HepG2 (cell line): ENCODE results near the gene PTH1R. TPM values are rescaled to one million over a fixed set of nuclear protein-coding genes. Genes with fewer than 3 reads are reported as not detected.

ENCODE experiments used
- GZF1 ChIP-seq: sonication (generic); formaldehyde crosslinking; IDR thresholded peaks from 2 replicates; pipeline ENCODE4 v1.5.1; 2020; ENCODE audit warnings: mild to moderate bottlenecking, missing genetic modification reagents
- HDAC2 ChIP-seq: sonication (generic); formaldehyde crosslinking; IDR thresholded peaks from 2 replicates; pipeline ENCODE4 v1.4.0; 2020; ENCODE audit warnings: missing genetic modification reagents
- HNRNPK ChIP-seq: fragments of 200-400 bp; formaldehyde crosslinking; IDR thresholded peaks from 2 replicates; pipeline ENCODE4 v1.6.1; 2018; ENCODE audit warnings: low read length, low read depth, moderate library complexity, mild to moderate bottlenecking; ENCODE audit not compliant: poor library complexity, severe bottlenecking
- HOXA5 ChIP-seq: sonication (generic); formaldehyde crosslinking; IDR thresholded peaks from 2 replicates; pipeline ENCODE4 v1.4.0; 2020; ENCODE audit warnings: missing genetic modification reagents
- MTF2 ChIP-seq: sonication (generic); formaldehyde crosslinking; IDR thresholded peaks from 2 replicates; pipeline ENCODE4 v1.5.0; 2020; ENCODE audit warnings: missing genetic modification reagents, borderline replicate concordance
- MXD4 ChIP-seq: IDR thresholded peaks from 2 replicates; pipeline ENCODE4 v1.6.1; 2016; ENCODE audit warnings: mild to moderate bottlenecking, missing biosample characterization, missing genetic modification reagents
- MYC ChIP-seq: sonication (generic); formaldehyde crosslinking; IDR thresholded peaks from 2 replicates; pipeline ENCODE4 v1.9.0; 2021; ENCODE audit warnings: missing genetic modification reagents, borderline replicate concordance
- NBN ChIP-seq: fragments of 450-650 bp; conservative IDR thresholded peaks from 2 replicates; pipeline ENCODE4 v1.6.1; 2017
- RFXAP ChIP-seq: sonication (generic); formaldehyde crosslinking; IDR thresholded peaks from 2 replicates; pipeline ENCODE4 v1.4.0; 2020; ENCODE audit warnings: missing genetic modification reagents, borderline replicate concordance
- TRIM24 ChIP-seq: sonication (generic); formaldehyde crosslinking; IDR thresholded peaks from 2 replicates; pipeline ENCODE4 v1.8.0; 2022; ENCODE audit warnings: mild to moderate bottlenecking, missing genetic modification reagents
- U2AF2 ChIP-seq: fragments of 200-400 bp; formaldehyde crosslinking; IDR thresholded peaks from 2 replicates; pipeline ENCODE4 v1.6.1; 2017; ENCODE audit warnings: low read depth, mild to moderate bottlenecking, low read length
- WIZ ChIP-seq: sonication (generic); formaldehyde crosslinking; IDR thresholded peaks from 2 replicates; pipeline ENCODE4 v1.5.1; 2020; ENCODE audit warnings: mild to moderate bottlenecking, missing genetic modification reagents
- ZBTB20 ChIP-seq: sonication (generic); formaldehyde crosslinking; IDR thresholded peaks from 2 replicates; pipeline ENCODE4 v1.8.1; 2023; ENCODE audit warnings: missing genetic modification reagents, low read depth, mild to moderate bottlenecking, borderline replicate concordance
- ZFP36 ChIP-seq: fragments of 150-350 bp; IDR thresholded peaks from 2 replicates; pipeline ENCODE4 v1.6.1; 2018; ENCODE audit warnings: borderline replicate concordance, low read length, low read depth; ENCODE audit not compliant: partially characterized antibody
- ZNF180 ChIP-seq: sonication (generic); formaldehyde crosslinking; IDR thresholded peaks from 2 replicates; pipeline ENCODE4 v1.4.0; 2020; ENCODE audit warnings: low read depth, missing genetic modification reagents, borderline replicate concordance
- ZNF331 ChIP-seq: sonication (generic); formaldehyde crosslinking; IDR thresholded peaks from 2 replicates; pipeline ENCODE4 v1.4.0; 2020; ENCODE audit warnings: missing genetic modification reagents
- ZNF850 ChIP-seq: sonication (generic); formaldehyde crosslinking; conservative IDR thresholded peaks from 2 replicates; pipeline ENCODE4 v1.9.0; 2021; ENCODE audit warnings: mild to moderate bottlenecking, missing genetic modification reagents
- polyA plus RNA-seq, 8 experiments: library from polyadenylated mRNA; depleted of rRNA in 3 of 8; stranded (reverse) in 7 of 8; unstranded in 1 of 8; fragments of >200 nt; fragmentation: Illumina TruSeq in 4 of 8; extraction: Trizol in 4 of 8; gene quantifications; 2 replicates each; pipeline versions ENCODE4 v1.2.1 to v1.2.3, GENCODE V29; 2011 to 2016; ENCODE audit warnings: low read depth in 4 of 8, missing spikeins in 1 of 8, mixed read lengths in 1 of 8; ENCODE audit not compliant: insufficient read depth in 1 of 8
- total RNA-seq, 5 experiments: library from RNA; depleted of rRNA; stranded (reverse); fragments of >200 nt; fragmentation: Illumina TruSeq; extraction: Trizol; gene quantifications; 2 replicates each; pipeline ENCODE4 v1.2.3, GENCODE V29; 2016; ENCODE audit warnings: low read depth in 1 of 5
- TF ChIP-seq, protein P1 (sequence below): sonication (generic); formaldehyde crosslinking; IDR thresholded peaks from 2 replicates; pipeline ENCODE4 v1.8.1; 2023; ENCODE audit warnings: mild to moderate bottlenecking, missing genetic modification reagents, borderline replicate concordance
- TF ChIP-seq, protein P2 (sequence below): sonication (generic); formaldehyde crosslinking; IDR thresholded peaks from 2 replicates; pipeline ENCODE4 v1.4.0; 2020; ENCODE audit warnings: missing genetic modification reagents, borderline replicate concordance
- TF ChIP-seq, protein P3 (sequence below): sonication (generic); formaldehyde crosslinking; IDR thresholded peaks from 2 replicates; pipeline ENCODE4 v1.8.1; 2023; ENCODE audit warnings: mild to moderate bottlenecking, moderate library complexity, missing genetic modification reagents
- TF ChIP-seq, protein P4 (sequence below): sonication (generic); formaldehyde crosslinking; IDR thresholded peaks from 2 replicates; pipeline ENCODE4 v1.8.0; 2022; ENCODE audit warnings: missing genetic modification reagents, mild to moderate bottlenecking, borderline replicate concordance
- TF ChIP-seq, protein P5 (sequence below): sonication (generic); formaldehyde crosslinking; IDR thresholded peaks from 2 replicates; pipeline ENCODE4 v1.9.0; 2022; ENCODE audit warnings: low read depth, missing genetic modification reagents

Gene PTH1R
- total and polyA plus RNA-seq, 2 of the 13 experiments (the other 11 are each of a cell fraction or from before 2014, with no cell fraction given), result not detected

DNA sequence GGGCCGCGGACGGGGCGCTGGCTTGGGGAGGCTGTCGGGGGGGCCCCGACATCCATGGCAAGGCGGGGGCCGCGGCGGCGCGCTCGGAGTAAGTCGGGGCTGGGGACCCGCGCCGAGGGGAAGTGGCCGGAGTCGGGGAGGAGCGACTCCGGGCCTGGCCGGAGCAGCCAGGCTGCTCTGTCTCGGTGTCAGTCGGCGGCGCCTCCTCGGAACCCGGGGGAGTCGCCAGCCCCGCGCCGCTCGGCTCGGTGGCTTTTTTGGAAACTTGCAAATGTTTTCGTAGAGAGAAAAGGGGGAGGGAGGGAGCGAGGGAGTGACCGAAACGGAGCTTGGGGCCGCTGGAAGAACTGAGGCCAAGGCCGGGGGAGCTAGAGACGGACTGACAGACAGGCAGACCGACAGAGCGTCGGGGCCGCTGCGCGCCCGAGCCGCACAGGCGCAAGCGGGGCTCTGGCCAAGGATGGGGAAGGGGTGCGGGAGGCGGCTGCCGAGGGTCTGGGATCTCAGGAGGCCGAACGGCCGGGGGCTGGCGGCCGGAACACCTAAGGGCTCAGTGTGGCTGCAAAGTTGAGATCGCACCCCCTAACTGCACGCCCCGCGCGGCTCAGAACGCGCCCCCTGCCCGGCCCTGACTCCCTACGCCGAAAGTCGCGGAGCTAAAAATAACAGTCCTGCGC, 5.0 kb downstream of the PTH1R start (continued):
- TF ChIP-seq WIZ, result no peak
- TF ChIP-seq MYC (CRISPR knock-in tag), result no peak
- TF ChIP-seq, protein P1, sequence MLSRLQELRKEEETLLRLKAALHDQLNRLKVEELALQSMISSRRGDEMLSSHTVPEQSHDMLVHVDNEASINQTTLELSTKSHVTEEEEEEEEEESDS (CRISPR knock-in tag), result no peak
- TF ChIP-seq U2AF2, result no peak
- no peak for TF ChIP-seq HDAC2 (CRISPR knock-in tag)
- TF ChIP-seq RFXAP (CRISPR knock-in tag), result no peak
- no peak for TF ChIP-seq ZNF850 (CRISPR knock-in tag)
- TF ChIP-seq MTF2, result peak; percentile 82; the same call in 1 of the 2 replicates
- TF ChIP-seq, protein P2, sequence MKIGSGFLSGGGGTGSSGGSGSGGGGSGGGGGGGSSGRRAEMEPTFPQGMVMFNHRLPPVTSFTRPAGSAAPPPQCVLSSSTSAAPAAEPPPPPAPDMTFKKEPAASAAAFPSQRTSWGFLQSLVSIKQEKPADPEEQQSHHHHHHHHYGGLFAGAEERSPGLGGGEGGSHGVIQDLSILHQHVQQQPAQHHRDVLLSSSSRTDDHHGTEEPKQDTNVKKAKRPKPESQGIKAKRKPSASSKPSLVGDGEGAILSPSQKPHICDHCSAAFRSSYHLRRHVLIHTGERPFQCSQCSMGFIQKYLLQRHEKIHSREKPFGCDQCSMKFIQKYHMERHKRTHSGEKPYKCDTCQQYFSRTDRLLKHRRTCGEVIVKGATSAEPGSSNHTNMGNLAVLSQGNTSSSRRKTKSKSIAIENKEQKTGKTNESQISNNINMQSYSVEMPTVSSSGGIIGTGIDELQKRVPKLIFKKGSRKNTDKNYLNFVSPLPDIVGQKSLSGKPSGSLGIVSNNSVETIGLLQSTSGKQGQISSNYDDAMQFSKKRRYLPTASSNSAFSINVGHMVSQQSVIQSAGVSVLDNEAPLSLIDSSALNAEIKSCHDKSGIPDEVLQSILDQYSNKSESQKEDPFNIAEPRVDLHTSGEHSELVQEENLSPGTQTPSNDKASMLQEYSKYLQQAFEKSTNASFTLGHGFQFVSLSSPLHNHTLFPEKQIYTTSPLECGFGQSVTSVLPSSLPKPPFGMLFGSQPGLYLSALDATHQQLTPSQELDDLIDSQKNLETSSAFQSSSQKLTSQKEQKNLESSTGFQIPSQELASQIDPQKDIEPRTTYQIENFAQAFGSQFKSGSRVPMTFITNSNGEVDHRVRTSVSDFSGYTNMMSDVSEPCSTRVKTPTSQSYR (CRISPR knock-in tag), result no peak
- TF ChIP-seq, protein P3, sequence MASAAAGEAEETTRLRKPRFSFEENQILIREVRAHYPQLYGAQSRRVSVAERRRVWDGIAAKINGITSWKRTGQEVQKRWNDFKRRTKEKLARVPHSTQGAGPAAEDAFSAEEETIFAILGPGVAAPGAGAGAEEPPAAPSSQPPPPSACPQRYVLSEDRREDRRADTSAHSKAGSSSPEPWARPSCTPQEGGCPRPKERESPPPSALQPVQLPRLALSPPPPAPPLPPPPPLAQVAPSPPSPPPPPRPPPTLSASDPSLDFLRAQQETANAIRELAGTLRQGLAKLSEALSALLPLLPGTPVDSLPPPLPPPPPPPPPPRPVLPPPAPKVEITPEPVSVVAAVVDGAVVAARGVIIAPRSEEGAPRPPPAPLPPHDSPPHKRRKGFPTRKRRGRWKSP (CRISPR knock-in tag), result 0 out of 2 replicates have a peak, but pooled peaks have one; percentile 24
- TF ChIP-seq, protein P4, sequence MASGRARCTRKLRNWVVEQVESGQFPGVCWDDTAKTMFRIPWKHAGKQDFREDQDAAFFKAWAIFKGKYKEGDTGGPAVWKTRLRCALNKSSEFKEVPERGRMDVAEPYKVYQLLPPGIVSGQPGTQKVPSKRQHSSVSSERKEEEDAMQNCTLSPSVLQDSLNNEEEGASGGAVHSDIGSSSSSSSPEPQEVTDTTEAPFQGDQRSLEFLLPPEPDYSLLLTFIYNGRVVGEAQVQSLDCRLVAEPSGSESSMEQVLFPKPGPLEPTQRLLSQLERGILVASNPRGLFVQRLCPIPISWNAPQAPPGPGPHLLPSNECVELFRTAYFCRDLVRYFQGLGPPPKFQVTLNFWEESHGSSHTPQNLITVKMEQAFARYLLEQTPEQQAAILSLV (CRISPR knock-in tag), result no peak
- no peak for TF ChIP-seq NBN
- TF ChIP-seq MXD4 (CRISPR knock-in tag), result no peak
- no peak for TF ChIP-seq GZF1 (CRISPR knock-in tag)
- TF ChIP-seq ZFP36, result no peak
- peak; percentile 14 for TF ChIP-seq HNRNPK
- TF ChIP-seq ZBTB20 (CRISPR knock-in tag), result no peak
- TF ChIP-seq ZNF331 (CRISPR knock-in tag), result no peak
- no peak for TF ChIP-seq HOXA5 (CRISPR knock-in tag)
- no peak for TF ChIP-seq TRIM24 (CRISPR knock-in tag)
- no peak for TF ChIP-seq ZNF180 (CRISPR knock-in tag)
- TF ChIP-seq, protein P5, sequence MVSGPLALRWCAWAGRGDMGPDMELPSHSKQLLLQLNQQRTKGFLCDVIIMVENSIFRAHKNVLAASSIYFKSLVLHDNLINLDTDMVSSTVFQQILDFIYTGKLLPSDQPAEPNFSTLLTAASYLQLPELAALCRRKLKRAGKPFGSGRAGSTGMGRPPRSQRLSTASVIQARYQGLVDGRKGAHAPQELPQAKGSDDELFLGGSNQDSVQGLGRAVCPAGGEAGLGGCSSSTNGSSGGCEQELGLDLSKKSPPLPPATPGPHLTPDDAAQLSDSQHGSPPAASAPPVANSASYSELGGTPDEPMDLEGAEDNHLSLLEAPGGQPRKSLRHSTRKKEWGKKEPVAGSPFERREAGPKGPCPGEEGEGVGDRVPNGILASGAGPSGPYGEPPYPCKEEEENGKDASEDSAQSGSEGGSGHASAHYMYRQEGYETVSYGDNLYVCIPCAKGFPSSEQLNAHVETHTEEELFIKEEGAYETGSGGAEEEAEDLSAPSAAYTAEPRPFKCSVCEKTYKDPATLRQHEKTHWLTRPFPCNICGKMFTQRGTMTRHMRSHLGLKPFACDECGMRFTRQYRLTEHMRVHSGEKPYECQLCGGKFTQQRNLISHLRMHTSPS (CRISPR knock-in tag), result no peak
